Measurements from ENCODE around the gene ZBTB7C.

DNA sequence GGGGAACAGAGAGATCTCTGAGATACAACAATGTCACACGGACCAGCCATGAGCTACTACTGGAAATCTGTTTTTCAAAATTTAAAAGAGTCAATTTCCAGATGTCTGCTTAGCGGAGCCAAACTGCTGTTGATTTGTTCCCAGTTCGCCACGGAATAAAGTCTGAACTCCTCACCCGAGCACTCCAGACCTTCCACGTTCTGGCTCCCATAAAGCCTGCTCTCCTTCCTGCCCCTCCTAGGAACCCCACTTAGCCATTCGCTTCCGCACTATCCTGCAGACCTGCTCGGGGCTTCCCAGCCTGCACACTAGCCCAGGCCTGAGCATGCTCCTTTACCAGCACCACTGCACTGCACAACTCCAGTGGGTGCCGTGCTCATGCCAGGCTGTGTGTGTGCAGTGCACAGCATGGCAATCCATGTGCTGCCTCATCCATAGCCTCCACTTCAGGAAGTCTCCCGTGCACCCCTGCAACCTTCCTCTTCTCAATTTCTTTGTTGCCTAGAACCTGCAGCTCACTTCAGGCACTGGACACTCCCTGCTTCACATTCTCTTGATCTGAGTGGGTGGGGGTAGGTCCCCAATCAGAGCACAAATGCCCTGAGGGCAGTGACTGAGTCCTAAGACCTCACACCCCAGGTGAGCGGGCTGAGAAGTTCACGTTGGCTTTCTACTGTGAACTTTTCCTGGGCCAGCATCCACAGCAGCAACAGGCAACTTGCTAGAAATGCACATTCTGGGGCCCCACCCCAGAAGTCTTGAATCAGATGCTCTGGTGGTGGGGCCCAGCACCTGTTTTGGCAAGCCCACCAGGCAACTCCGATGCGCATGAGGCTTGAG is 53.7 kb downstream of the ZBTB7C start:
- TF ChIP-seq ZNF274 (IDR thresholded peaks at IDR 0.05; ENCODE audit: low read depth, low read length) (no peak), YY1 (IDR thresholded peaks at IDR 0.05; ENCODE audit: insufficient read depth, insufficient read length) (no peak), SUZ12 (IDR thresholded peaks at IDR 0.05; ENCODE audit: extremely low read depth, insufficient read depth, insufficient read length) (no peak)

All from NT2/D1 (cell line).